Measurements from ENCODE around the gene PTBP1. TPM values are rescaled to one million over a fixed set of nuclear protein-coding genes. Genes with fewer than 3 reads are reported as not detected.

The PTBP1 gene
- total RNA-seq (100 to 1,000 TPM in 6 of 7 donors, 10 to 100 TPM in 1; 73.4 to 312 (median 233) TPM), polyA plus RNA-seq (100 to 1,000 TPM in 1 of 2 donors, 10 to 100 TPM in 1; 94.4 to 112 TPM)
- long read RNA-seq, donor 1, transcript PTBP1-201 (14 exons, 3,155 nt) = minor isoform, 48 of 416 reads
- long read RNA-seq, donor 1, transcript PTBP1-203 (15 exons, 3,598 nt) = major isoform, 63 of 416 reads
- long read RNA-seq, donor 1, transcript PTBP1-206 (4 exons, 1,217 nt) = minor isoform, 14 of 416 reads
- long read RNA-seq, donor 1, partial matches to known transcripts = 263 of 416 reads
- long read RNA-seq, donor 1, other reads (novel, unspliced or antisense) = 25 of 416 reads
- long read RNA-seq, donor 2, transcript PTBP1-203 (15 exons, 3,598 nt) = major isoform, 25 of 33 reads
- long read RNA-seq, donor 2, transcript PTBP1-201 (14 exons, 3,155 nt) = minor isoform, 5 of 33 reads
- long read RNA-seq, donor 2, partial matches to known transcripts = 0 of 33 reads
- long read RNA-seq, donor 2, other reads (novel, unspliced or antisense) = 0 of 33 reads
- long read RNA-seq, donor 3, transcript PTBP1-202 (14 exons, 3,069 nt) = minor isoform, 6 of 407 reads
- long read RNA-seq, donor 3, transcript PTBP1-203 (15 exons, 3,598 nt) = major isoform, 136 of 407 reads
- long read RNA-seq, donor 3, transcript PTBP1-201 (14 exons, 3,155 nt) = minor isoform, 68 of 407 reads
- long read RNA-seq, donor 3, partial matches to known transcripts = 108 of 407 reads
- long read RNA-seq, donor 3, other reads (novel, unspliced or antisense) = 84 of 407 reads

DNA sequence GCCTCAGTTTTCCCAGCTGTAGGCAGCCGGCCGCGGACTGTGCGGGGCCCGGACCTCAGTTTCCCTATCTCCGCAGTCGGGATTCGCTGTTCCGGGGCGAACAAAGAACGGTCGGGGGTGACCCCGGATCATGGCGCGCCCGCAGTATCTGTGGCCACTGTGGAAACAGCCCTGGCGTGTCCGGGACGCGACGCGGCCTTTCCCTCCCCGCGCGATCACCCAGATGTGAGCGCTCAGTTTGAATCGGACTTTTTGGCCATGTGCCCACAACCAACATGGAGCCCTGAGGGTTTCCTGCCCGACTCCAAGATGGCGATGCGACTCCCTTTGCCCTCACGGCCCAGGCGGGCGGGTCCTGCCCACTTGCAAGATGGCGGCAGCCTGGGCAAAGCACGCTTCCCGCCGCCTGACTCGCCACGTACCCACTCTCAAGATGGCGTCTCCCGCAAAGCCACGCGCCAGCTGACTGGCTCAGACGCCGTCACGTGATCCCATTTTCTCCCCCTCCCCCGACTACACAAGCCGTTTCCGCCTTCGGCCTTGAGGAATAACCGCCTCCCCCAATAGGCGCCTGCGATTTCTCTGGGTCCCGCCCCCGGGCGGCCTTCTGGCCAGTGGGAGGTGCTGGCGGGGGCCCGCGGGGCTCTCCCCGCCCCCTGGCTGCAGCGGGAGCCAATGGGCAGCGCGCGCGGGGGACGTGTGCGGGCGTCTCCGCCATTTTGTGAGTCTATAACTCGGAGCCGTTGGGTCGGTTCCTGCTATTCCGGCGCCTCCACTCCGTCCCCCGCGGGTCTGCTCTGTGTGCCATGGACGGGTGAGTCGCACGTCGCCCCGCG is at the start of gene PTBP1:
Gene PTBP1 (plus strand): TSS at position 761 of the 836 bp plus-strand sequence. CDS start 46 bp downstream, at position 807.
- peak within 1 kb of the TSS; percentile 99 to 100 for H3K27ac ChIP-seq
- H3K27me3 ChIP-seq = no peaks in the 10 kb centered on the region
- TF ChIP-seq EP300 (IDR thresholded peaks at IDR 0.05) (no peak), POLR2A (IDR thresholded peaks at IDR 0.05) (peak; percentile 79)
- WGBS, 3 donors = 0 to 1% (median 1%) methylated on average over 54 to 83 of the region's 83 CpGs
- peak; percentile 99 to 100 (median 100) for DNase-seq
- intact Hi-C loops (cut with DNase I) = loop anchor here in 2 of 4 donors (10.0 kb wide), 1 partner anchor 118 kb away; the partner anchor contains the start of genes KISS1R (in 2 of the 2) and R3HDM4 (in 2 of the 2)
- no peaks in the 10 kb centered on the region for H3K9me3 ChIP-seq
- no peaks in the 10 kb centered on the region for H3K36me3 ChIP-seq
- peaks cover 34% of the 10 kb centered on the region for H3K4me1 ChIP-seq (ENCODE audit: insufficient read depth)
- peak within 1 kb of the TSS; percentile 68 for H3K4me3 ChIP-seq

GRCh38 chr19:748274-748598 is 49.0 kb upstream of the PTBP1 start:
- H3K27ac ChIP-seq = no peak overlapping the region
- H3K9me3 ChIP-seq = peaks cover 0 to 6% of the 10 kb centered on the region in 2 donors
- intact Hi-C loops (cut with DNase I) = no loop called here
- TF ChIP-seq EP300 (IDR thresholded peaks at IDR 0.05) (no peak), POLR2A (IDR thresholded peaks at IDR 0.05) (no peak)
- TF ChIP-seq, protein P1, sequence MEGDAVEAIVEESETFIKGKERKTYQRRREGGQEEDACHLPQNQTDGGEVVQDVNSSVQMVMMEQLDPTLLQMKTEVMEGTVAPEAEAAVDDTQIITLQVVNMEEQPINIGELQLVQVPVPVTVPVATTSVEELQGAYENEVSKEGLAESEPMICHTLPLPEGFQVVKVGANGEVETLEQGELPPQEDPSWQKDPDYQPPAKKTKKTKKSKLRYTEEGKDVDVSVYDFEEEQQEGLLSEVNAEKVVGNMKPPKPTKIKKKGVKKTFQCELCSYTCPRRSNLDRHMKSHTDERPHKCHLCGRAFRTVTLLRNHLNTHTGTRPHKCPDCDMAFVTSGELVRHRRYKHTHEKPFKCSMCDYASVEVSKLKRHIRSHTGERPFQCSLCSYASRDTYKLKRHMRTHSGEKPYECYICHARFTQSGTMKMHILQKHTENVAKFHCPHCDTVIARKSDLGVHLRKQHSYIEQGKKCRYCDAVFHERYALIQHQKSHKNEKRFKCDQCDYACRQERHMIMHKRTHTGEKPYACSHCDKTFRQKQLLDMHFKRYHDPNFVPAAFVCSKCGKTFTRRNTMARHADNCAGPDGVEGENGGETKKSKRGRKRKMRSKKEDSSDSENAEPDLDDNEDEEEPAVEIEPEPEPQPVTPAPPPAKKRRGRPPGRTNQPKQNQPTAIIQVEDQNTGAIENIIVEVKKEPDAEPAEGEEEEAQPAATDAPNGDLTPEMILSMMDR (IDR thresholded peaks at IDR 0.05) = no peak
- no peak for DNase-seq
- no peaks in the 10 kb centered on the region for H3K36me3 ChIP-seq
- no peak overlapping the region for H3K4me3 ChIP-seq
- peaks cover 8% of the 10 kb centered on the region for H3K4me1 ChIP-seq (ENCODE audit: insufficient read depth)
- no peaks in the 10 kb centered on the region for H3K27me3 ChIP-seq
- 91 to 94% (median 93%) methylated on average over 14 of the region's 14 CpGs for WGBS, 3 donors

DNA sequence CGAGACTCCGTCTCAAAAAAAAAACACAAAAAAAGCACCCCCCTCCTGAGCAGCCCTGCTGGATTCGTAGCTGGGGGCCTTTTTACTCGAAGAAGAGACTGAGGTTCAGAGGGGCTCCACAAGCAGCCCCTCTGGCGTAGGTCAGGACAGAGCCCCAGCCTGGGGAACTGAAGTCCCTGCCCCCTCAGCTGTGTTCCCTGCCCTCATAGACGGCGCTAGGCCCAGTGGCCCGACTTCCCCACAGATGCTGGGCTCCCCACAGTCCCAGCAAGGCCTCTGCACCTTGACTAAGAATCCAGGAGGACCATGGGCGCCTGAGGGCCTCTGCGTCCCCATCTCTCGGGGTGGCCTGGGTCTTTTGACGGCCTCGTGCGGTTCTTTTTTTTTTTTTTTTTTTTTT is 47.4 kb upstream of the PTBP1 start:
- Histone ChIP-seq H3K4me1 (ENCODE audit: insufficient read depth) (peaks cover 8% of the 10 kb centered on the region), H3K27ac (peak overlapping the region in 1 of 2 donors; percentile 12)
- WGBS, 3 donors = 78 to 84% (median 83%) methylated on average over 14 of the region's 14 CpGs

DNA sequence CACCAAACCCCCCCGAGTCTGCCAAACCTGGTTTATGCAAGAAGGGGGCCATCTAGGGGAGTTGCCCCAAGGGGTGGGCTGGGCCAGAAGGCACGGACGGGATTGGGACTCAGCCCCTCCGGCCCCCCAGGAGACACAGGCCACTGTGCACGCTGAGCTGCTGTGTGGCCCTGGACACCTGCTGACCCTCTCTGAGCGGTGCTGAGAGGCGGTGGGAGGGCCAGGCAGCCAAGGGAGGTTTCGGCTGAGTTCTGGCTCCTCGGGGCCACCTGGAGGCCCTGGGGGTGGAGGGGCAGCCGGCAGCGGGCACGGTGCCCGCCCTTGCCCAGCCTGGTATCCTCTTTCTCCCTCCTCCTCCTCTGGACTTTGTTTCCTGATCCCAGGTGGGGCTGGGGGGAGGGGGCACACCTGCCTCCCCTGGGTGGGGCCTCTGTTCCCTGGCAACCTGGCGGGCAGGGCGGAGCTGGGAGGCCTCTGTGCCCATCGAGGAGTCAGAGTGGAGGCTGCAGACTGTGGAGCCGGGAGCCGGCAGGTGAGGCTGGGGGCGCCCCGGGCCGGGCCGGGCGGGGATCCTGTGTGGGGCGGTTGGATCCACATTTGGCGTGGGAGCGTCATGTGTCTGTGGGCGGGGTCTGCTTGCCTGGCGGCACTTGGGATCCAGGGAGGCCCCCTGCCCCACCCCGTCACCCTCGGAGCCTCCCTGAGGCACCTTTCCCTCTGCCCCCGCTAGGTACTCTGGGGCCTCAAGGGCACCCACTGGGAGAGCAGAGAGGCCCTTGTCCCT is 46.4 kb upstream of the PTBP1 start, which contains the start of gene MISP:
Gene MISP (plus strand): TSS at position 473 of the 784 bp plus-strand sequence. CDS start 5,835 bp downstream, outside the sequence.
- Histone ChIP-seq H3K4me3 (no peak within 1 kb of the TSS), H3K4me1 (ENCODE audit: insufficient read depth) (peaks cover 5% of the 10 kb centered on the region), H3K27me3 (no peaks in the 10 kb centered on the region), H3K9me3 (peaks cover 0 to 6% of the 10 kb centered on the region in 2 donors), H3K27ac (no peak within 1 kb of the TSS), H3K36me3 (no peaks in the 10 kb centered on the region)
- 34 to 46% (median 36%) methylated on average over 25 to 31 of the region's 31 CpGs for WGBS, 3 donors
- intact Hi-C loops (cut with DNase I) = loop anchor here in 1 of 4 donors (10.0 kb wide), 1 partner anchor 94 kb away; the partner anchor contains the start of gene PRTN3
- DNase-seq = peak in 1 of 5 donors; percentile 60
- TF ChIP-seq EP300 (IDR thresholded peaks at IDR 0.05) = no peak
- no peak for TF ChIP-seq POLR2A (IDR thresholded peaks at IDR 0.05)
- TF ChIP-seq, protein P1 (IDR thresholded peaks at IDR 0.05) = no peak

More for the DNA sequence above, 47.4 kb upstream of the PTBP1 start:
- no peak overlapping the region for H3K4me3 ChIP-seq
- no peaks in the 10 kb centered on the region for H3K36me3 ChIP-seq
- TF ChIP-seq, protein P1 (IDR thresholded peaks at IDR 0.05) = no peak
- no peak for TF ChIP-seq POLR2A (IDR thresholded peaks at IDR 0.05)
- no peak for TF ChIP-seq EP300 (IDR thresholded peaks at IDR 0.05)
- H3K27me3 ChIP-seq = no peaks in the 10 kb centered on the region
- peaks cover 0 to 6% of the 10 kb centered on the region in 2 donors for H3K9me3 ChIP-seq
- intact Hi-C loops (cut with DNase I) = loop anchor here in 1 of 4 donors (10.0 kb wide), 1 partner anchor 95 kb away; the partner anchor contains the start of gene PRTN3
- DNase-seq = no peak
